T1000 (cell line): ENCODE data around the gene PCSK7.

Experiments
- DNase-seq: peaks from one replicate; lab custom pipeline; 2025; ENCODE audit warnings: mixed read lengths; lab: John Stamatoyannopoulos, UW

PCSK7 gene

GRCh38 chr11:117181586-117182550 is 50.0 kb downstream of the PCSK7 start:
- DNase-seq: no peak

GRCh38 chr11:117180661-117181585 is 51.0 kb downstream of the PCSK7 start:
- no peak for DNase-seq

- DNase-seq: no peak
Measured at GRCh38 chr11:117180020-117180419, 51.9 kb downstream of the PCSK7 start.

- DNase-seq: no peak
Measured at GRCh38 chr11:117179048-117179999, 52.5 kb downstream of the PCSK7 start.

GRCh38 chr11:117178210-117179034 is 53.5 kb downstream of the PCSK7 start, which contains the start of gene SIDT2:
TSS of gene SIDT2 (plus strand) at chr11:117178743. CDS start at chr11:117179264, 521 bp downstream.
- DNase-seq: peak; percentile 58

- no peak for DNase-seq
Measured at GRCh38 chr11:117177534-117178209, 54.2 kb downstream of the PCSK7 start.

- no peak for DNase-seq
Measured at GRCh38 chr11:117176186-117176585, 55.7 kb downstream of the PCSK7 start.

- no peak for DNase-seq
Measured at GRCh38 chr11:117175781-117176180, 56.1 kb downstream of the PCSK7 start.

- DNase-seq: no peak
Measured at GRCh38 chr11:117175104-117175503, 56.8 kb downstream of the PCSK7 start.

- no peak for DNase-seq
Measured at GRCh38 chr11:117172724-117173421, 59.0 kb downstream of the PCSK7 start.

GRCh38 chr11:117171404-117172061 is 60.3 kb downstream of the PCSK7 start:
- no peak for DNase-seq

GRCh38 chr11:117171007-117171403 is 60.9 kb downstream of the PCSK7 start:
- DNase-seq: no peak

GRCh38 chr11:117170210-117170609 is 61.7 kb downstream of the PCSK7 start:
- DNase-seq: no peak

GRCh38 chr11:117169736-117170135 is 62.1 kb downstream of the PCSK7 start:
- no peak for DNase-seq

- DNase-seq: no peak
Measured at GRCh38 chr11:117166491-117166890, 65.4 kb downstream of the PCSK7 start.

GRCh38 chr11:117160826-117161225 is 71.0 kb downstream of the PCSK7 start:
- DNase-seq: no peak

- no peak for DNase-seq
Measured at GRCh38 chr11:117159892-117160291, 72.0 kb downstream of the PCSK7 start.

- no peak for DNase-seq
Measured at GRCh38 chr11:117157507-117157906, 74.4 kb downstream of the PCSK7 start.

- DNase-seq: no peak
Measured at GRCh38 chr11:117154468-117154867, 77.4 kb downstream of the PCSK7 start.
